LNCaP clone FGC (cell line): ENCODE results near the gene LGALSL.

Source experiments
- DNase-seq: peaks from one replicate; pipeline ENCODE4 v3.0.0-alpha.2; 2011; ENCODE audit warnings: low read depth
- H3K4me3 ChIP-seq: 2 replicates; pipeline ENCODE4 v1.5.1; 2011; ENCODE audit warnings: mild to moderate bottlenecking, low read depth, low read length, control low read depth
- TF ChIP-seq, protein P1 (sequence below): IDR thresholded peaks from 2 replicates; pipeline ENCODE4 v1.5.1; 2012; ENCODE audit warnings: mild to moderate bottlenecking; ENCODE audit not compliant: control insufficient read depth, insufficient read depth; ENCODE audit errors: extremely low read depth

LGALSL gene

DNA sequence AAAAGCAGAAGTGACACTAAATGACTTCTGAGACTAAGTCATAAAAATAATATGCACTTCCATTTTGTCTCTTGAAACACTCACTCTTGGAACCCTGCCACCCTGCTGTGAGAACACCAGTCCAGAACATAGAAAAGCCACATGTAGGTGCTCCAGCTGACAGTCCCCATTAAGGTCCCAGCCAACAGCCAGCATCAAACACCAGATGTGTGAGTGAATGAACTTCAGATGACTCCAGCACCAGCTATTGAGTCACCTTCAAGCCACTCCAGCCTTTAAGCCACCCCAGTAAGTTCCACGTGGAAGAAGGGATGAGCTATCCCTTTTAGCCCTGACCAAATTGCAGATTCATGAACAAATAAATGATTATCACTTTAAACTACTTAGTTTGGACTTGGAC is 31.5 kb upstream of the LGALSL start:
- TF ChIP-seq, protein P1, sequence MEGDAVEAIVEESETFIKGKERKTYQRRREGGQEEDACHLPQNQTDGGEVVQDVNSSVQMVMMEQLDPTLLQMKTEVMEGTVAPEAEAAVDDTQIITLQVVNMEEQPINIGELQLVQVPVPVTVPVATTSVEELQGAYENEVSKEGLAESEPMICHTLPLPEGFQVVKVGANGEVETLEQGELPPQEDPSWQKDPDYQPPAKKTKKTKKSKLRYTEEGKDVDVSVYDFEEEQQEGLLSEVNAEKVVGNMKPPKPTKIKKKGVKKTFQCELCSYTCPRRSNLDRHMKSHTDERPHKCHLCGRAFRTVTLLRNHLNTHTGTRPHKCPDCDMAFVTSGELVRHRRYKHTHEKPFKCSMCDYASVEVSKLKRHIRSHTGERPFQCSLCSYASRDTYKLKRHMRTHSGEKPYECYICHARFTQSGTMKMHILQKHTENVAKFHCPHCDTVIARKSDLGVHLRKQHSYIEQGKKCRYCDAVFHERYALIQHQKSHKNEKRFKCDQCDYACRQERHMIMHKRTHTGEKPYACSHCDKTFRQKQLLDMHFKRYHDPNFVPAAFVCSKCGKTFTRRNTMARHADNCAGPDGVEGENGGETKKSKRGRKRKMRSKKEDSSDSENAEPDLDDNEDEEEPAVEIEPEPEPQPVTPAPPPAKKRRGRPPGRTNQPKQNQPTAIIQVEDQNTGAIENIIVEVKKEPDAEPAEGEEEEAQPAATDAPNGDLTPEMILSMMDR: no peak
- no peak overlapping the region for H3K4me3 ChIP-seq
- DNase-seq: no peak

DNA sequence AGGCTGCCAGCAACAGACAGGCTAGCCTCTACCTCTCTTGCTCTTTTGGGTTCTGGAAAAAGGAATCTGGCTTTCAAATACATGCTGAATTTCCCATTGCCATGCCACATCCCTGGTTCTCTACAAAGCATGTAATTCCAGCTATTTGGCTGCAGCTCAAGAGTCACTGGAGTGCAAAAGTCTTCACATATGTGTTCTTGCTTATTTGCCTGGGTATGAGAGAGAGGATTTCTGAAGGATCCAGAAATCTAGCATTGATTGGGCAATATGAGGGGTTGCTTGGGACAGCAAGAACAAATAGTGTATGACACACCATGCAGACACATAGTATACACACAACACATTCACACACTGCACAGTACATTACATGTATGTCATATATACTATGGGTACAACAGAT is 30.7 kb upstream of the LGALSL start:
- DNase-seq: no peak
- no peak overlapping the region for H3K4me3 ChIP-seq
- TF ChIP-seq, protein P1: no peak

DNA sequence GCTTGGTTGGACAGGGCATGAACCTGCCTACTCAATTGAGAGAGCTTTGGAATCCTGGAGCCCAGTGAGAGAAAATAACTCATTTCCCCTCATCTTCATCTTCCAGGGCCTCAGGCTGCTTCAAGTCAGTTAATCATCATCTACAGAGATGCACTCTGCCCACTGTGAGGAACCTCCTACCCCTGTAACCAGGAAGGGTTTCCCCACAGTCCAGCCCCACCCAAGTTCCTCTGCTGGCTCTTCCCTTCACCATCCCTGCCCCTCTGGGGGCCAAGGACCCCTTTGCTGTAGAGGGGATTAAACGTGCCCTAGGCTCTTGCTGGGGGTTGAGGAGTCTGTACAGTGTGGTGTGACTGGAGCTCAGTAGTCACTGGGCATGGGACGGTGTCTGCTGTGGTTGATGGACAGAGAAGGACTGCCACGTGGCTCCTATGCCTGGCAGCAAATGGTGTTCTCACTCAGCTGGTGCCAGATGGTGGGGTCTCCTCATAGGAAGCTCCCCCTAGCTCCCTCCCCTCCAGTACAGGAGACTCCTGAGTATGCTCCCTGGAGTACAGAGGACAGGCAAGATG is 29.5 kb upstream of the LGALSL start:
- TF ChIP-seq, protein P1: no peak
- DNase-seq: no peak
- H3K4me3 ChIP-seq: no peak overlapping the region

DNA sequence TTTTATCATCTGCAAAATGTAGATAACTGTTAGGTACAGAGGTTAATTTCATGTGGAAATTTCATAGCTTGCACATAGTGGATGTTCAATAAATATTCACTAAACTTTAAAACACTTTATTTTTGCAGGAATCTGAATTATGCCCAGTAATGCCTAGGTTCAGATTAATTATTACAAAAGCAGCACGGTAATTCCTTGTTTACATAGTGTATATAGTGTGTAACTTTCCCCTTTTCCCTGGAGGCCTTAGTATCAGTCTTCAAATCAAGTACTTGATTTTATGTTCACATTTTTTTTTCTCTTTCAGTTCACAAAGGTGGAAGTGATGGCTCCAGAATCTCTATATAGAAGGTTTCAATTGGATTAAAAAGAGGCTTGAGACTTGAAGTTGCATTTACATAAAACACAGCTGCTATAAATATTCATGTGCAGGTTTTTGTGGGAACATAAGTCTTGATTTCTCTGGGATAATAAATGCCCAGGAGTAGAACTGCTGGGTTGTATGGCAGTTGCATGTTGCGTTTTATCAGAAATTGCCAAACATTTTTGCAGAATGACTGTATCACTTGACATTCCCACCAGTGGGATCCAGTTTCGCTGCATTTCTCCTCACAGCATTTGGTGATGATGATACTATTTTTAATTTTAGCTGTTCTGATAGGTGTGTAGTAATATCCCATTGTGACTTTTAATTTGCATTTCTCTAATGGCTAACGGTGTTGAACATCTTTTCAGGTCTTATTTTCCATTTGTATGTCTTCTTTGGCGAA is 27.6 kb upstream of the LGALSL start:
- DNase-seq: no peak
- H3K4me3 ChIP-seq: no peak overlapping the region
- TF ChIP-seq, protein P1: no peak

DNA sequence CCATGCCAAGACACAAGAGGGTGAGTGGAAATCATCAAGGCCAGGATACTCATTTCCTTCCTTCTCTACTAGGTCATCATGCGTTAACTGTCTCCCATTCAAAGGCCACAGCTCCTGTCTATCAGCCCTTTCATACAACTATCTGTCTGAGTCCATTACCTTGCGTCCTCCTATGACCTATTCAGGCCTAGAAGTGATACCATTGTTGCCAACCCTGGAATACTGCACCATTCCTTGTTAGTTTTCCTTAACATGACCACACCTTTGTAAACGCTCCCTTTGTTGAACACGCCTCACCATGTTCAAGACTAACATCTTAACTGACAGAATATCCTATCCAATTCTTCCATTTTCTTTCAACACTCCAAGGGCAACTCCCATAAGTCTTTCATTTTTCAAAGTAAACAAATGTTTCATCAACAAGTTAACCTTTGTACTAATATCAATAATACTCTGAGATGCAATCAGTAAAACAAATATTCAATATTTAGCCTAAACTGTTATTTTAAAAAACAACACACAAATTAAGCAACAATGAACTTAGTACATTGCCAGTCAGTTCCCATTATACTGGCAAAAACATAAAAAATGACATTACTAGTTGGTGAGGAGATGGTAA is 19.8 kb upstream of the LGALSL start:
- no peak overlapping the region for H3K4me3 ChIP-seq
- DNase-seq: no peak
- TF ChIP-seq, protein P1: no peak

DNA sequence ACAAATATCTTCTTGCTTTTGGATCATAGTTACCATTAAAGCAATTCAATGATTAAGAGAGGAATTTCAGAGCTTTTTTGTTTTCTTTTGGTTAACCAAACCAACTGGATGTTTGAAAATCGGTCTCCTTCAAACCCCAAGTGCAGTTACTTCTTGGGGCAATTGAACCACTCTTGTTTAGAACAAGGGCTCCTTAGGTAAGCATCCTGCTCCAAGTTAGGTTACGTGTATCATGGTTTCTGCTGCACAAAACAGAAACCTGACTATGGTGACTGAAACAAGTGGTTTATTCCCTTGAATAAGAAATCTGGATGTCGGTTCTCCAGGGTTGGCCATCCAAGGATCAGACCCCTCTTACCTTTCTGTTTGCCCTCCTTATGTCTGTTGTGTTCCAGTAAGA is 16.1 kb upstream of the LGALSL start:
- TF ChIP-seq, protein P1: no peak
- H3K4me3 ChIP-seq: no peak overlapping the region
- no peak for DNase-seq
